LoVo (cell line): ENCODE data around the gene HAGHL.
A peak's percentile ranks its signal among the peaks of the same experiment; 100 is the strongest.

Experiments used
- DNase-seq: peaks from one replicate; pipeline ENCODE4 v3.0.0-alpha.2; 2016; ENCODE audit warnings: low spot score

Gene HAGHL, protein sequence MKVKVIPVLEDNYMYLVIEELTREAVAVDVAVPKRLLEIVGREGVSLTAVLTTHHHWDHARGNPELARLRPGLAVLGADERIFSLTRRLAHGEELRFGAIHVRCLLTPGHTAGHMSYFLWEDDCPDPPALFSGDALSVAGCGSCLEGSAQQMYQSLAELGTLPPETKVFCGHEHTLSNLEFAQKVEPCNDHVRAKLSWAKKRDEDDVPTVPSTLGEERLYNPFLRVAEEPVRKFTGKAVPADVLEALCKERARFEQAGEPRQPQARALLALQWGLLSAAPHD

DNA sequence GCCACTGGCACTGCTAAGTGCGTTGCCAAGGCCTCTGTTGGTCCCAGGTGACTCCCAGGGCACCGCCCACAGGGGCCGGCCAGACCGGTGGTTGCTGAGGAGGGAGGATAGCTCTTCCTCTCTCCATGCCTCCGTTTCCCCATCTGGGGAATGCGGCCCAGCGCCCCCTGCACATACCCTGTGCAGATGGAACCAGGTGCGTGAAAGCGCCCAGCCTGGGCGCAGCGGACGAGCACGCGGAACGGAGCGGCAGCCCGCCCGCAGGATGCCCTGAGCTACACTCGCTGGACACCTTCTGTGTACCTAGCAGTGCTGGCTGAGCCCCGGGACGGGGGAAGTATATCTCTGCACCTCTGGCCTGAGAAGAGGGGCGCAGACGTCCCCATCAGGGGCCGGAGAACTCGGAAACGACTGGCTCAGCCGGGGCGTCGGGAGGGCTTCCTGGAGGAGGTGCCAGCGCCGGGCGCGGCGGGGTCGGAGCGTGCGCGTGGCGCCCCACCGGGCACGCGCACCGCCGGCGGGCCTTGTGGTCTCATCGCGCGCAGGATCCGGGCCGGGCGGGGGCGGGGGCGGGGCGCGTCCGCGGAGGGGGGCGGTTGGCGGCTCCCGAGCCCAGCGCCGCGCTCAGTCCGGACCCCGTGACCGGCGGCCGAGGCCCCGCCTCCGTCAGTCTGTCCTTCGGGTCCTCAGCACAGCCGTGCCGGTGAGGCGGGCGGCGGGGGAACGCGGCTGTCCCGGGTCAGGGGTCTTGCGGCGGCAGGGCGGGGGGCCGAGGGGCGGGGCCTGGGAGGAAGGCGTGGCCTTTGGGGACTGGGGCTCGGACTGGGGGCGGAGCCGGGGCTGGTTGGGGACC is at the start of gene HAGHL, which contains the start of gene CCDC78:
HAGHL (plus strand) TSS at position 669 of the 853 bp plus-strand sequence. CDS start 404 bp downstream, outside the sequence.
CCDC78 (minus strand) TSS at position 6 of the 853 bp plus-strand sequence. CDS start 76 bp downstream, outside the sequence.
- DNase-seq, result peak; percentile 52

DNA sequence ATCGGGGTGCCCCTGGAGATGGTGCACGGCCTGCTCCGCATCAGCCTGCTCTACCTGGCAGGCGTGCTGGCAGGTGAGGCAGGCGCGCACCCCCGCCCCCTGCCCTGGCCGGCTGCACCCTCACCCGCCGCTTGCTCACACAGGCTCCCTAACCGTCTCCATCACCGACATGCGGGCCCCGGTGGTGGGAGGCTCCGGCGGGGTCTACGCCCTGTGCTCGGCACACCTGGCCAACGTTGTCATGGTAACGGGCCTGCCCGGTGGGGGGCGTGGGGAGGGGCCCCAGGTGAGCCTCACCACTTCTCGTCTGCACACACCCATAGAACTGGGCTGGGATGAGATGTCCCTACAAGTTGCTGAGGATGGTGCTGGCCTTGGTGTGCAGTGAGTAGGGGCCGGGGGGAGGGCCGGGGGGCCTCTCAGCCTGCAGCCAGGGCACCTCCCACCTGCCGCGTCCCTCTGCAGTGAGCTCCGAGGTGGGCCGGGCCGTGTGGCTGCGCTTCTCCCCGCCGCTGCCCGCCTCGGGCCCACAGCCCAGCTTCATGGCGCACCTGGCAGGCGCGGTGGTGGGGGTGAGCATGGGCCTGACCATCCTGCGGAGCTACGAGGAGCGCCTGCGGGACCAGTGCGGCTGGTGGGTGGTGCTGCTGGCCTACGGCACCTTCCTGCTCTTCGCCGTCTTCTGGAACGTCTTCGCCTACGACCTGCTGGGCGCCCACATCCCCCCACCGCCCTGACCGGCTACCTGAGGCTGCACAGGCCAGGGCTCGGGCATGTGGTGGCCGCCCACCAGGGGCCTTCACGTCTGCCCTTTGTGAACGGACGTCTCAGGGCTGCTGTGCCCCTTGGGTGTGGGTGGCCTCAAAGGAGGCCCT is 49.4 kb upstream of the HAGHL start:
- no peak for DNase-seq

DNA sequence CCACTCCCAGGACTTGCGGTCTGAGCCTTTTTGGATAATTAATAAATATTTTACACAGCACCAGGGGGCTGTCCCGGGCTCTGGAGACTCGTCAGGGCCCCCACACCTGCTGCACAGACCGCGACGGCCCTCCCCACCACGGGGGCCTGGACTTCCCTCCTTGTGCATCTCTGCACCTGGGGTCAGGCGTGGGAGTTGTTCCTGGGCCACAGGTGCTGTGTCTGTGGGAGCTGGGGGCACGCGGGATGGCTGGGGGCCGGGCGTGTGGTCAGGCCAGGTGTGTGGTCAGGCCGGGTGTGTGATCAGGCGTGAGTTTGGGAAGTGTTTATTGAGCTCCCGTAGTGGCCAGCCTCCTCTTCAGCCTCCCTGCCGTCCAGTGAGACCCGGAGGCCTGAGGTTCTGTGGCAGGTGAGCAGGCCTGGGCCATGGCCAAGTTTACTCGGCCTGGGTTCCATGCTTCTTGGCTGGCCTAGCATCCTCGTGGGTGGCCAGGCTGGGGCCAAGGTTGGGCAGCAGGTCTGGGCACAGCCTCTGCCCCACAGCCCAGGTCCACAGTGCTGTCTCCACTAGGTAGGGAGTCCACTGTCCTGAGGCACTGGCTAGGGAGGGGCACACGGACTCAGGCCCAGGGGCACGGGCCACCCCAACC is 48.6 kb upstream of the HAGHL start:
- no peak for DNase-seq

DNA sequence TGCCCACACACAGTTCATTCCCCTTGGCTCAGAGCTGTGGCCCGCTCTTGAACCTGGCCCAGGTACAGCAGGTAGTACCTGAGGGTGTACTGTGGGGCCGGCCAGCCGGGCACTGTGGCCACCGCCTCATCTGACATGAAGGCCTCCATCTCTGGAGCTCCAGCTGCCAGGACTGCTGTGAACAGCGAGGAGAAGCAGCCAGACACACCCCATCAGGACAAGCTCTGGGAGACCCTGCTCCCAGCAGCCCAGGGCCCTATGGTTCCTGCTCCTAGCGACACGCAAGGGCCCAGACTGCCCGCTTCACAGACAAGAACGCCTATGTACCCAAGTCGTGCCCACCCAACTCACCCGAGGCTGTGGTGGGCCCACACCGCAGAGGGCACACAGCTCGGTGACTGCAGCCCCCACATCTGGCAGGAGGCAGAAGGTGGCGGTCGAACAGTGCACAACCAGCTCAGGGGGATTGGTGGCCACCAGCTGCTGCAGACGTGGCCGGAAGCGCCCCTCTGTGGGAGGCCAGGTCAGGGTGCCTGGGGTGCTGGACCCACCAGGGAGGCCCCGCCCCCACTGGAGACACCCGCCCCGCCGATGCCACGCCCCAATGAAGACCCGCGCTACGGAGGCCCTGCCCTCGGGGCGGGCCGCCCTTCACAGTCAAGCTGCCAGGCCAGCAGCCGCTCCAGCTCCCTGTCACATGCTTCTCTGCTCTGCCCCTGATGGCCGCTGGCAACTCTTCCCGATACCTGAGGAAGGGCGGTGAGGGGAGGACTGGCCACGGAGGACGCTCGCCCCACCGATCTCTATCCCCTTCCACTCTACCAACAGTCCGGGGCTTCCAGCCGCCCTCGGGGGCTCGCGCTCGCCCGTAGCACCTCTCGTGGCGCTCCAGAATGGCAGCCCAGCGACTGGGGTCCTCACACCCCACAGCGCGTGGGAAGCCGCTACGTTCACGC is 47.8 kb upstream of the HAGHL start:
- DNase-seq, result peak; percentile 31

DNA sequence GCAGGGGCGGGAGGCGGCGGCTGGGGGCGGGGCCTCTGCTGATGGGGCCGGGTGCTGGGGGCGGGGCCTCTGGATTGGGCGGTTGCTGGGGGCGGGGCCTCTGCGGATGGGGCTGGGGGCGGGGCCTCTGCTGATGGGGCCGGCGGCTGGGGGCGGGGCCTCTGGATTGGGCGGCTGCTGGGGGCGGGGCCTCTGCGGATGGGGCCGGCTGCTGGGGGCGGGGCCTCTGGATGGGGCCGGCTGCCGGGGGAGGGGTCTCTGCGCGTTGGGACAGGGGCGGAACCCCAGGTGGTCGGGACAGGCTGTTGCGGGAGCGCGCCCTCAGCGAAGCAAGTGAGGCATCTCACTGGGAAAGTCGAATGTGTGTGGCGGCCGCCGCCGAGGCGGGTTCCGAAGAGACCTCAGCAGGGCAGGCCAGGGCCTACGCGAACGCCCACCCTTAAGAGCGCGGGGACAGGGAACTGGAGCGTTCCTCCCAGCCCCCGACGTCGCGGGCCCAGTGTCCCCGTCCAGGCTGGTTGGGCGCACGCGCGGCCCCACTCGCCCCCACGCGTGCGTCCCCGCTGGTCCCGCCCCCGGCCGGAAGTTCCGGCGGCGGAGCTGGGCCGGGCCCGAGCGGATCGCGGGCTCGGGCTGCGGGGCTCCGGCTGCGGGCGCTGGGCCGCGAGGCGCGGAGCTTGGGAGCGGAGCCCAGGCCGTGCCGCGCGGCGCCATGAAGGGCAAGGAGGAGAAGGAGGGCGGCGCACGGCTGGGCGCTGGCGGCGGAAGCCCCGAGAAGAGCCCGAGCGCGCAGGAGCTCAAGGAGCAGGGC is 46.9 kb upstream of the HAGHL start, which contains the start of gene STUB1:
STUB1 (plus strand) TSS at position 597 of the 811 bp plus-strand sequence; CDS start at position 713, 116 bp downstream.
- peak; percentile 84 for DNase-seq

DNA sequence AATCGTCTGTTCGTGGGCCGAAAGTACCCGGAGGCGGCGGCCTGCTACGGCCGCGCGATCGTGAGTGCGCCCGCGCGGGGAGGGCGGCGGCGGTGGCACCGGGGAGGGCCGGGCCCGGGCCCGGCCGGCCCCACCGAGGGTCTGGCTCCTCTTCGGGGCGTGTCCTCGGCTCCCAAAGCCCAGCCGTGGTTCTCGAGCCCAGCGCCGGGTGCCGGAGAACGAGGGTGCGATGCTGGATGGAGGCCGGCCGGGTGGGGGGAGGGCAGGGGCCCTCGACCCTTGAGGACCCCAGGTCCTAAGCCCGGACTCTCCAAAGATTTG is 46.3 kb upstream of the HAGHL start:
- no peak for DNase-seq

DNA sequence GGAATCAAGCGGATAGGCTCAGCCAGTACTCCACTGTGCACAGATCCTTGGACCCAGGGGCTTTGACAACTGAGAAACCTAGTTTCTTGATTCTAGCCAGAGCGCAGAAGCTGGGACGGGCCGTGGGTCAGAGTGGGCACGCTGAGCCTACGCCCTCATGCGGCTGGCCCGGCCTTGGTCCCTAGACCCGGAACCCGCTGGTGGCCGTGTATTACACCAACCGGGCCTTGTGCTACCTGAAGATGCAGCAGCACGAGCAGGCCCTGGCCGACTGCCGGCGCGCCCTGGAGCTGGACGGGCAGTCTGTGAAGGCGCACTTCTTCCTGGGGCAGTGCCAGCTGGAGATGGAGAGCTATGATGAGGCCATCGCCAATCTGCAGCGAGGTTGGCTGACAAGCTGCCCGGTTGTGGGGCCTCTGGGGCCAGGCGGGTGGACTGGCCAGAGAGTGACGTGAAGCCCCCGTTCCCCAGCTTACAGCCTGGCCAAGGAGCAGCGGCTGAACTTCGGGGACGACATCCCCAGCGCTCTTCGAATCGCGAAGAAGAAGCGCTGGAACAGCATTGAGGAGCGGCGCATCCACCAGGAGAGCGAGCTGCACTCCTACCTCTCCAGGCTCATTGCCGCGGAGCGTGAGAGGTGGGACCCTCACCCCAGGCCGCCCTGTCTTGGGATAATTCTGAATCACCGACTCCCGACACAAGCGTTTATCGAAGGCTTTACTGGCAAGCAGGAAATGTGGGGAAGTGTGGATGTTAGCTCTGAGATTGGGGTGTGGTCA is 45.8 kb upstream of the HAGHL start:
- peak; percentile 19 for DNase-seq

DNA sequence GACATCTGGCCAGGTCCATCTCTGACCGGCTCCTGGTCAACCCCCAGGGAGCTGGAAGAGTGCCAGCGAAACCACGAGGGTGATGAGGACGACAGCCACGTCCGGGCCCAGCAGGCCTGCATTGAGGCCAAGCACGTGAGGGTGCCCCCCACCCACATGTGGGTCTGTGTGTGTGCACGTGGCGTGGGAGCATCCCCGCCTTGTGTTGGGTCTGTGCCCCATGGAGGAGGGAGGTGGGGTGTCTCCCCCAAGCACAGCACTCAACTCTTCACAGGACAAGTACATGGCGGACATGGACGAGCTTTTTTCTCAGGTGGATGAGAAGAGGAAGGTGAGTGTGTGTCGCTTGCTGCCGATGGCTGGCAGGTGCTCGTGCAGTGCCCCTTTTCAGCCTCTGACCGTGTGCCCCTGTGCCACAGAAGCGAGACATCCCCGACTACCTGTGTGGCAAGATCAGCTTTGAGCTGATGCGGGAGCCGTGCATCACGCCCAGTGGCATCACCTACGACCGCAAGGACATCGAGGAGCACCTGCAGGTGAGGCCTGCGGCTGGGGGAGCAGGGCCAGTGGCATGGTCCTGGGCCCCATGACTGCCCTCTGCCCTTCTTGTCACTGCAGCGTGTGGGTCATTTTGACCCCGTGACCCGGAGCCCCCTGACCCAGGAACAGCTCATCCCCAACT is 45.0 kb upstream of the HAGHL start:
- no peak for DNase-seq

DNA sequence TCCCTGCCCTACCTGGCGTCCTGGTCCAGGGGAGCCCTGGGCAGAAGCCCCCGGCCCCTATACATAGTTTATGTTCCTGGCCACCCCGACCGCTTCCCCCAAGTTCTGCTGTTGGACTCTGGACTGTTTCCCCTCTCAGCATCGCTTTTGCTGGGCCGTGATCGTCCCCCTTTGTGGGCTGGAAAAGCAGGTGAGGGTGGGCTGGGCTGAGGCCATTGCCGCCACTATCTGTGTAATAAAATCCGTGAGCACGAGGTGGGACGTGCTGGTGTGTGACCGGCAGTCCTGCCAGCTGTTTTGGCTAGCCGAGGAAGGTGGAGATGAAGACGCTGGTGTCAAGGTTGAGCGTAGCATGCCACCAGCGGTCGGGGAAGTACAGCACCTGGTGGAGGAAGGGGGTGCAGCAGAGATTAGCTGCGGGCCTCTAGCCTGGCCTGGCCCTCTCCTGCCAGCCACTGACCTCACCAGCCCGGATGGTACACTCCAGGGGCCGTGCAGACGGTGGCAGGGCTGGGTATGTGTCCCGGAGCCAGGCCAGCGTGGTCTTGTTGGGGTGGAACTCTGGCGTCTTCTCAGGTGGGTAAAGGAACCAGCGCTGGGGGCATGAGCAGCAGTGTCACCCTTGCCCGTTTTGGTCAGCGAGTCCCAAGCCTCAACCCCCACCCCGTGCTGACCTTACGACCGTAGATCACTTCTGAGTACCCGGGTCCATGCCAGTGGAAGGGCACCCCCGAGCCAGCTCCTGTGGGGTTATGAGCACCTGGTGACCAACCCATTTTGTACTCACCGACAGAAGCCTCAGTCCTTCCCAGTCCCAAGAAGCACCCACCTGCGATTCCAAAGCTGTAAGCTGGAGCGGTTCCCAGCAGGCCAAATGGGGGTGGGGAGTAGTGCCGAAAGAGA is 44.2 kb upstream of the HAGHL start:
- DNase-seq, result no peak

DNA sequence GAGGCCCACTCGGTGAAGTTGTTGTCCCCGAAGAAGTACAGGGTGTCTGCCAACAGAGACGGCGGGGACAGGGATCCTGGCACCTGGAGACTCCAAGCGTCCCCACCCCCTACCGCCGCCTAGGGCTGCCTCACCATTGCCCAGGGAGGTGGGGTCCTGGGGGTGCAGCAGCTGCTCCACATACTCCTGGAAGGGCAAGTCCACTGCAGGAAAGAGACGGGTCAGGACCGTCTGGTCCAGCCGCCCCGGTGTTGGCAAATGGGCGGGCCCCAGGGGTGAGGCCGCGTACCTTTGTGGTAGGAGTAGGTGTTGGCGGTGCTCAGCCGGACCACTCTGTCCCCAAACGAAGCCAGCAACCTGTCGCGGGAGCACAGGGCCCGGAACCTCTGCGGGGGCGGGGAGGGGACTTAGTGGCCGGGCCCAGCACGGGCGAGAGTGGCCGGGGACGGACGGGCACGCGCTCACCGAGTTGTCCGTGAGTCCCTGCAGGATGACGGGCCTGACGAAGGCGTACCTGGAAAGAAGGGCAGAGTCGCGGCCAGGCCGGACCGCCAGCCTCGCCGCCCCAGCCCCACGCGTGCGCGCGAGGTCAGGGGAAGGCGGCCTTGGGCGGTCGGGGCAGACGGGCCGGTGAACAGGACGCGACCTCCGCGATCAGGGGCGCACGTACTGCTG is 43.4 kb upstream of the HAGHL start:
- no peak for DNase-seq

DNA sequence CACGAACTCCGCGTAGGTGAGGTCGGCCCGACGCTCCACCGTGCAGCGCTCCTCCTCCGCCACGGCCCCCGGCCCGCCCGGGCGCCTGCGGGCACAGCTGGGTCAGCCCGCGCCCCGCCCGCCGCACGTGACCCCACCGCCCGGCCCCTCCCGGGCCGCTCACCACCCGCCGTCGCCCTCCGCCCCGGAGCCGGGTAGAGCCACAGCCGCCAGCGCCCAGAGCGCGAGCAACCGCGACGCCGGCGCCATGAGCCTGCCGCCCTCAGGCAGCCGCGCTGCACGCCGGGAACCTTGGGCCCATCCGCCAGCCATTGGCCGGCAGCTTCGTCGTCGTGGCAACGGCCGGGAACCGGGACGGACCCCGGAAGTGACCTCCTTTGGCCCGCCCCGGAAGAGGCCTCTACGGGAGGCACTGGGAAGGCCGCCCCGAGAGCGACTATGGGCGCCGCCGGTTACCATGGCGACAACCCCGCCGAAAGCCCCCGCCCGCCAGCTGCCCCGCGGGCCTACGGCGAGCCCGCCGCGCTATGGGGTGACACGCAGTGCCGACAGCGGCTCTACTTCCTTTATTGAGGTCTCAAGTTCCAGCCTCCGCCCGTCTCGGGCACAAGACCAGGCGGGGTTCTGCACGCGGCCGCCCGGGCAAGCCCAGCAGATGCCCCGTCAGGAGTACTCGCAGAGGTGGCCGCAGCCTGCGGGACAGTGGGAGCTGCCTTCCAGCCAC is 42.7 kb upstream of the HAGHL start, which contains the start of gene JMJD8:
JMJD8 (minus strand) TSS at position 264 of the 724 bp plus-strand sequence; CDS start at position 249, 15 bp downstream.
- DNase-seq, result peak; percentile 96

DNA sequence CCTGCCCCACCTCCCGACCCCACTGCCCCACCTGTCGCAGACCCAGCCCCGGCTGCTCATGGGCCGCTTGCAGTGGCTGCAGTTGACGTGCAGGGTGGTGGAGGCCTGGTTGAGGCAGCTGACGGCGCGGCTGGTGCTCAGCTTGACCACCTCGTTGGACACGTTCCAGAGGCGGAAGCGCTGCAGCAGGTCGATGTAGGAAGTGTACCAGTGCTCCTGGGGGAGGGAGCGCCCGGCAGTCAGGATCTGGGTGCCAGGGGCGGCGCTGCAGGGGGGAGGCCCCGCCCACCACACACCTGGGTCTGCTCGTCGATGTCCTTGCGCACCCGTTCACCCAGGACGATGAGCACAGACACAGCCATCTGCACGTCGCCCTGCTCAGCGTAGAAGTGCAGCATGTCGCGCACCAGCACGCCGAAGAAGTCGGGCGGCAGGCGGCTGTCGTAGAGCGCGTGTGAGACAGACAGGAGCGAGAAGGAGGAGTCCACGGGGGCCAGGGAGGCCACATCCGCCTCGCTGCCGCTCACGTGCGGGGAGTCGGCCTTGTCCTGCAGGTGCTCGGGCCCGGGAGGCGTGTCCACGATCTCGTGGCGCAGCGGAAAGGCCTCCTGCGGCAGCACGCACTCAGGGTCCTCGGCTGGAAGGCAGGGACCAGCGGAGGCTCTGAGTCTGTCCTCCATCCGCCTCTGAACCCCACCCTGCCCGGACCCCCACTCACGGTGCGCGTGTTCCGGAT is 41.8 kb upstream of the HAGHL start:
- DNase-seq, result no peak

DNA sequence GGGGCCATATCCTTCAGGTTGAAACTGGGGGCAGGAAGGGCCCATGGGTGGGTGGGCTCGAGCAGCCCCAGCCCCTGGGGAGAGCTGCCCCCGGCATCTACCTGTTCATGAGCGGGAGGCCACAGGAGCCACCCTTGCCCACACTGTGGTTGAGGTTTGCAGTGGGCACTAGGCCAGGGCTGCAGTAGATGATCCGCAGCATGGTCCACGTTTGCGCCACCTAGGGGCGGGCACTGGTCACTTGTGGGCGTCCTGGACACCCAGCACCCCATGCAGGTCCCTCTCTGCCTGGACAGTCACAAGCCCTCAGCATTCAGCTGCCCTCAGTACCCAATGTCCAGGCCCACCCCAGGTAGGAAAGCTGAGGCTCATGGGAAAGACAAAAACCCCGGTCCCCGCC is 40.9 kb upstream of the HAGHL start:
- peak; percentile 49 for DNase-seq

DNA sequence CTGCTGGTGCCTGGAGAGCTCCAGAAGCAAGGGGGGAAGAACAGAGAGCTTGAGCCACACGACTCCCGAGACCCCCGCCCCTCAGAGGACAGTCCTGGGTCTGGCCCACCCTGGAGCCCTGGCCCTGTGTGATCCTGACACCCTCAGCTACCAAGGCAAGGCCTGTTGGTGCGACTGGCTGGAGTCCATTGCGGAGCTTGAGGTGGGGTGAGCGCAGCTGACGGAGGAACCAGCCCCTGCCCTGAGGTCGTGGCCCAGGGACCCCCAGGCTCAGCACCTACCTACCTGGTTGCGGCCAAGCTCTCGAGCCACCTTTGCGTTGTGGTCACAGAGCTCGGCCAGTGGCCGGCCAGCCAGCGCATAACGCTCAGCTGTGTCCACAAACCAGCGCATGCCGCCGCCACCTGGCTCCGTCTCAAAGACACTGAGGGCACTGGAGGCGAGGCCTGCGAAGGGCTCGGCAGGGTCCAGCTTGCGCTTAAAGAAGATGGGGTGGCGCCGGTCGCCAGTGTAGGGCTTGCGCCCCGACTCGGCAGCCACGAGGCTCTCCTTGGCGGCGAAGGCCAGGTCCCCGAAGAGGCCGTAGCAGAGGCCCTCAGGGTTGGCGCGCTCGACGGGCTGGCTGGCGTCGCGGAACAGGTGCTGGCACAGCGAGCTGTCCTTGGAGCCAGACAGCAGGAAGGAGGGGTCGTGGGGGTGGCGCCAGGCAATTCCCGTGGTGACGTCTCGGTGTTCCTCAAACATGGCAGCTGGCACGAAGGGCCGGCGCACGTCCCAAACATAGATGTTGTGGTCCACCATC is 40.2 kb upstream of the HAGHL start:
- no peak for DNase-seq
